Ishikawa (cell line): Measurements from ENCODE around the gene CEP63.

ENCODE experiments used
- CEBPB ChIP-seq: IDR thresholded peaks from 2 replicates; pipeline ENCODE4 v1.6.1; 2012
- CREB1 ChIP-seq: IDR thresholded peaks from 2 replicates; pipeline ENCODE4 v1.6.1; 2012; ENCODE audit warnings: low read depth
- EGR1 ChIP-seq: IDR thresholded peaks from 2 replicates; pipeline ENCODE4 v1.6.1; 2012
- EP300 ChIP-seq: IDR thresholded peaks from 2 replicates; pipeline ENCODE4 v1.6.1; 2012; ENCODE audit warnings: borderline replicate concordance
- FOXM1 ChIP-seq: IDR thresholded peaks from 2 replicates; pipeline ENCODE4 v1.6.1; 2012; ENCODE audit warnings: low read depth, borderline replicate concordance
- NFIC ChIP-seq: IDR thresholded peaks from 2 replicates; pipeline ENCODE4 v1.6.1; 2012
- RAD21 ChIP-seq: IDR thresholded peaks from 2 replicates; pipeline ENCODE4 v1.6.1; 2012; ENCODE audit warnings: low read depth
- TAF1 ChIP-seq: IDR thresholded peaks from 2 replicates; pipeline ENCODE4 v1.6.1; 2012; ENCODE audit warnings: low read depth, mild to moderate bottlenecking
- TCF12 ChIP-seq: IDR thresholded peaks from 2 replicates; pipeline ENCODE4 v1.6.1; 2012; ENCODE audit warnings: low read depth
- TEAD4 ChIP-seq: IDR thresholded peaks from 2 replicates; pipeline ENCODE4 v1.6.1; 2012
- YY1 ChIP-seq: IDR thresholded peaks from 2 replicates; pipeline ENCODE4 v1.6.1; 2012; ENCODE audit warnings: low read depth
- ZBTB7A ChIP-seq: IDR thresholded peaks from 2 replicates; pipeline ENCODE4 v1.6.1; 2012; ENCODE audit warnings: low read depth
- TF ChIP-seq, protein P1 (sequence below): IDR thresholded peaks from 2 replicates; pipeline ENCODE4 v1.6.1; 2012
- TF ChIP-seq, protein P2 (sequence below): IDR thresholded peaks from 2 replicates; pipeline ENCODE4 v1.6.1; 2012; ENCODE audit warnings: low read depth, mild to moderate bottlenecking
- TF ChIP-seq, protein P3 (sequence below): IDR thresholded peaks from 2 replicates; pipeline ENCODE4 v1.6.1; 2012

The CEP63 gene

DNA sequence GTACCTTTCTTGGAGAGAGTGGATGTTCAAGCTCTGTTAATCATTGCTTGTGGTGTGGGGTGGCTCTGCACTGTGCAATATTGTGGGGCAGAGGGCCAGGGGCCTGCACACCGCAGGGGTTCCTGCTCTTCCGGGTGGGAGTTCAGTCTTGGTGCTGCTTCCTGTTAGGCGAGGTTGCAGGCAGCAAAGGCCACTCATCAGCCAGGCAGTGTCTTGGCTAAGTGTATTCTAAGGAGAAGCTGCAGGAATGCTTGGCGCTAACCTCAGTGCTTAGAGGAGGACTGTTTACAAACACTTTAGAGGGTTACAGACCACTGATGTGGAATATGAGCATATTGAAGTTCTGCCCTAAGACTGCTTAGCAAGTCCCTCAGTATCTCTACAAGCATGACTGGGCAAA lies 81.7 kb downstream of the CEP63 start:
- TF ChIP-seq EP300 (no peak), ZBTB7A (no peak), FOXM1 (no peak), YY1 (no peak), EGR1 (no peak), TEAD4 (no peak), TCF12 (no peak), CREB1 (no peak), NFIC (no peak), CEBPB (no peak), TAF1 (no peak), RAD21 (no peak)
- TF ChIP-seq, protein P1, sequence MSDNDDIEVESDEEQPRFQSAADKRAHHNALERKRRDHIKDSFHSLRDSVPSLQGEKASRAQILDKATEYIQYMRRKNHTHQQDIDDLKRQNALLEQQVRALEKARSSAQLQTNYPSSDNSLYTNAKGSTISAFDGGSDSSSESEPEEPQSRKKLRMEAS: no peak
- TF ChIP-seq, protein P2, sequence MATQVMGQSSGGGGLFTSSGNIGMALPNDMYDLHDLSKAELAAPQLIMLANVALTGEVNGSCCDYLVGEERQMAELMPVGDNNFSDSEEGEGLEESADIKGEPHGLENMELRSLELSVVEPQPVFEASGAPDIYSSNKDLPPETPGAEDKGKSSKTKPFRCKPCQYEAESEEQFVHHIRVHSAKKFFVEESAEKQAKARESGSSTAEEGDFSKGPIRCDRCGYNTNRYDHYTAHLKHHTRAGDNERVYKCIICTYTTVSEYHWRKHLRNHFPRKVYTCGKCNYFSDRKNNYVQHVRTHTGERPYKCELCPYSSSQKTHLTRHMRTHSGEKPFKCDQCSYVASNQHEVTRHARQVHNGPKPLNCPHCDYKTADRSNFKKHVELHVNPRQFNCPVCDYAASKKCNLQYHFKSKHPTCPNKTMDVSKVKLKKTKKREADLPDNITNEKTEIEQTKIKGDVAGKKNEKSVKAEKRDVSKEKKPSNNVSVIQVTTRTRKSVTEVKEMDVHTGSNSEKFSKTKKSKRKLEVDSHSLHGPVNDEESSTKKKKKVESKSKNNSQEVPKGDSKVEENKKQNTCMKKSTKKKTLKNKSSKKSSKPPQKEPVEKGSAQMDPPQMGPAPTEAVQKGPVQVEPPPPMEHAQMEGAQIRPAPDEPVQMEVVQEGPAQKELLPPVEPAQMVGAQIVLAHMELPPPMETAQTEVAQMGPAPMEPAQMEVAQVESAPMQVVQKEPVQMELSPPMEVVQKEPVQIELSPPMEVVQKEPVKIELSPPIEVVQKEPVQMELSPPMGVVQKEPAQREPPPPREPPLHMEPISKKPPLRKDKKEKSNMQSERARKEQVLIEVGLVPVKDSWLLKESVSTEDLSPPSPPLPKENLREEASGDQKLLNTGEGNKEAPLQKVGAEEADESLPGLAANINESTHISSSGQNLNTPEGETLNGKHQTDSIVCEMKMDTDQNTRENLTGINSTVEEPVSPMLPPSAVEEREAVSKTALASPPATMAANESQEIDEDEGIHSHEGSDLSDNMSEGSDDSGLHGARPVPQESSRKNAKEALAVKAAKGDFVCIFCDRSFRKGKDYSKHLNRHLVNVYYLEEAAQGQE: no peak
- TF ChIP-seq, protein P3, sequence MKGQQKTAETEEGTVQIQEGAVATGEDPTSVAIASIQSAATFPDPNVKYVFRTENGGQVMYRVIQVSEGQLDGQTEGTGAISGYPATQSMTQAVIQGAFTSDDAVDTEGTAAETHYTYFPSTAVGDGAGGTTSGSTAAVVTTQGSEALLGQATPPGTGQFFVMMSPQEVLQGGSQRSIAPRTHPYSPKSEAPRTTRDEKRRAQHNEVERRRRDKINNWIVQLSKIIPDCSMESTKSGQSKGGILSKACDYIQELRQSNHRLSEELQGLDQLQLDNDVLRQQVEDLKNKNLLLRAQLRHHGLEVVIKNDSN: no peak

DNA sequence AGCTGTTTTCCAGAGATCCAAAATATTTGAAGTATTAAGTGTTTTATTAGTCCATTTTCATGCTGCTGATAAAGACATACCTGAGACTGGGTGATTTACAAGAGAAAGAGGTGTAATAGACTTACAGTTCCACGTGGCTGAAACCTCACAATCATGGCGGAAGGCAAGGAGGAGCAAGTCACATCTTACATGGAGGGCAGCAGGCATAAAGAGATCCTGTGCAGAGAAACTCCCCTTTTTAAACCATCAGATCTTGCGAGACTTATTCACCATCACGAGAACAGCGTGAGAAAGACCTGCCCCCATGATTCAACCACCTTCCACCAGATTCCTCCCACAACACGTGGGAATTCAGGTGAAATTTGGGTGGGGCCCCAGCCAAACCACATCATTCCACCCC lies 82.9 kb downstream of the CEP63 start:
- no peak for TF ChIP-seq YY1
- TF ChIP-seq, protein P3: no peak
- TF ChIP-seq, protein P2: no peak
- no peak for TF ChIP-seq TCF12
- TF ChIP-seq TEAD4: no peak
- no peak for TF ChIP-seq RAD21
- TF ChIP-seq EP300: no peak
- TF ChIP-seq, protein P1: no peak
- no peak for TF ChIP-seq NFIC
- no peak for TF ChIP-seq FOXM1
- TF ChIP-seq EGR1: no peak
- no peak for TF ChIP-seq ZBTB7A
- no peak for TF ChIP-seq CEBPB
- no peak for TF ChIP-seq TAF1
- TF ChIP-seq CREB1: no peak

DNA sequence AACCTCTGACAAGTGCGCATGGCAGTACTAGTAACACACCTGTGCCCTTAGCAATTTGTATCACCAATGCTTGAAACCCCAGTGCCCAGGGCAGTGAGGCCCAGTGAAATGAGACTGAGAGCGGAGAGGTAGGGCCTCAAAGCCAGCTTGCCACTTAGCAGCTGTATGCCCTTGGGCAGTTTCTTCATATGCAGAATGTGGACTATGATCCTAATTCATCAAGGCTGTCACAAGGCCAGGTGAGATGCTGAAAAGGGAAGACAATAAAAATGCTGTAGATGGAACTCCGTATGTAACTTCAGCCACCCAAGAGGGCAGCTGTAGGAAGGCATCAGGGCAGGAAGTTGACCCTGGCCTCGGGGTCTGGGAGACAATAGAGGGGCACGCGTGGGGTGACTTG lies 90.6 kb downstream of the CEP63 start:
- TF ChIP-seq CEBPB (no peak), NFIC (no peak), EP300 (no peak), TEAD4 (no peak), EGR1 (no peak), YY1 (no peak), CREB1 (no peak), FOXM1 (no peak), ZBTB7A (no peak), TAF1 (no peak), RAD21 (no peak), TCF12 (no peak)
- TF ChIP-seq, protein P1: no peak
- TF ChIP-seq, protein P2: no peak
- TF ChIP-seq, protein P3: no peak

DNA sequence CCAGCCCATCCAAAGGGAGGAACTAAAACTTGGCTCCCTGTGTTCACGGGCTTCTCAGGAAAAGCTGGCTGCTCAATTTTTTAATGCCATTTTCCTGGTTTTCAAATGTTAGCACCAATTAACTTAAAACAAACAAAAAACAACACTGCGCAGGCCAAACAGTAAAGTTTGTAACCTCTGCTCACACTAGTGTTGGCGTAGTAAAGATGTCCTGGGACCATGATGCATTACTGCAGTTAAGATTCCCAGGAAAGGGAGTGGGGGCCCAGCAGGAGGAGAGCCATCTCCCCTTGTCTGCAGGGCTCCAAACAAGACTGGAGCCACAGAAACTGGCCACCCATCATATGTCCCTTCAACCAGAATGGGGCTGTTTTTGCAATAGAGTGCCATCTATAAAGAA lies 91.0 kb downstream of the CEP63 start:
- TF ChIP-seq ZBTB7A (no peak), EGR1 (no peak), TAF1 (no peak), NFIC (no peak), FOXM1 (no peak), CEBPB (no peak), CREB1 (no peak), TEAD4 (no peak), EP300 (no peak)
- TF ChIP-seq, protein P1: no peak
- TF ChIP-seq, protein P3: no peak
- TF ChIP-seq, protein P2: no peak
